ENCODE measurements around the gene APOA4.

Gene APOA4

GRCh38 chr11:116773203-116774097, 49.7 kb downstream of the APOA4 start:
- FAIRE-seq = no peak

- FAIRE-seq = no peak
Measured at GRCh38 chr11:116772443-116773202, 50.5 kb downstream of the APOA4 start, which contains the start of gene BUD13. BUD13 (minus strand) TSS chr11:116772987; CDS start chr11:116772964, 23 bp downstream.

- FAIRE-seq = no peak
Measured at GRCh38 chr11:116771935-116772334, 51.2 kb downstream of the APOA4 start.
